Inferior parietal cortex (tissue), 1 donor: ENCODE results near the gene NCKAP1.
"Not testable (repeated sequence)": the region's sequence is repeated elsewhere in the genome, so short reads cannot be mapped to it uniquely, and the experiment has no call there.

Experiments used
- DNase-seq: peaks from one replicate; pipeline ENCODE4 v3.0.0-alpha.2; 2016; ENCODE audit errors: extremely low spot score

NCKAP1 gene, protein sequence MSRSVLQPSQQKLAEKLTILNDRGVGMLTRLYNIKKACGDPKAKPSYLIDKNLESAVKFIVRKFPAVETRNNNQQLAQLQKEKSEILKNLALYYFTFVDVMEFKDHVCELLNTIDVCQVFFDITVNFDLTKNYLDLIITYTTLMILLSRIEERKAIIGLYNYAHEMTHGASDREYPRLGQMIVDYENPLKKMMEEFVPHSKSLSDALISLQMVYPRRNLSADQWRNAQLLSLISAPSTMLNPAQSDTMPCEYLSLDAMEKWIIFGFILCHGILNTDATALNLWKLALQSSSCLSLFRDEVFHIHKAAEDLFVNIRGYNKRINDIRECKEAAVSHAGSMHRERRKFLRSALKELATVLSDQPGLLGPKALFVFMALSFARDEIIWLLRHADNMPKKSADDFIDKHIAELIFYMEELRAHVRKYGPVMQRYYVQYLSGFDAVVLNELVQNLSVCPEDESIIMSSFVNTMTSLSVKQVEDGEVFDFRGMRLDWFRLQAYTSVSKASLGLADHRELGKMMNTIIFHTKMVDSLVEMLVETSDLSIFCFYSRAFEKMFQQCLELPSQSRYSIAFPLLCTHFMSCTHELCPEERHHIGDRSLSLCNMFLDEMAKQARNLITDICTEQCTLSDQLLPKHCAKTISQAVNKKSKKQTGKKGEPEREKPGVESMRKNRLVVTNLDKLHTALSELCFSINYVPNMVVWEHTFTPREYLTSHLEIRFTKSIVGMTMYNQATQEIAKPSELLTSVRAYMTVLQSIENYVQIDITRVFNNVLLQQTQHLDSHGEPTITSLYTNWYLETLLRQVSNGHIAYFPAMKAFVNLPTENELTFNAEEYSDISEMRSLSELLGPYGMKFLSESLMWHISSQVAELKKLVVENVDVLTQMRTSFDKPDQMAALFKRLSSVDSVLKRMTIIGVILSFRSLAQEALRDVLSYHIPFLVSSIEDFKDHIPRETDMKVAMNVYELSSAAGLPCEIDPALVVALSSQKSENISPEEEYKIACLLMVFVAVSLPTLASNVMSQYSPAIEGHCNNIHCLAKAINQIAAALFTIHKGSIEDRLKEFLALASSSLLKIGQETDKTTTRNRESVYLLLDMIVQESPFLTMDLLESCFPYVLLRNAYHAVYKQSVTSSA

DNA sequence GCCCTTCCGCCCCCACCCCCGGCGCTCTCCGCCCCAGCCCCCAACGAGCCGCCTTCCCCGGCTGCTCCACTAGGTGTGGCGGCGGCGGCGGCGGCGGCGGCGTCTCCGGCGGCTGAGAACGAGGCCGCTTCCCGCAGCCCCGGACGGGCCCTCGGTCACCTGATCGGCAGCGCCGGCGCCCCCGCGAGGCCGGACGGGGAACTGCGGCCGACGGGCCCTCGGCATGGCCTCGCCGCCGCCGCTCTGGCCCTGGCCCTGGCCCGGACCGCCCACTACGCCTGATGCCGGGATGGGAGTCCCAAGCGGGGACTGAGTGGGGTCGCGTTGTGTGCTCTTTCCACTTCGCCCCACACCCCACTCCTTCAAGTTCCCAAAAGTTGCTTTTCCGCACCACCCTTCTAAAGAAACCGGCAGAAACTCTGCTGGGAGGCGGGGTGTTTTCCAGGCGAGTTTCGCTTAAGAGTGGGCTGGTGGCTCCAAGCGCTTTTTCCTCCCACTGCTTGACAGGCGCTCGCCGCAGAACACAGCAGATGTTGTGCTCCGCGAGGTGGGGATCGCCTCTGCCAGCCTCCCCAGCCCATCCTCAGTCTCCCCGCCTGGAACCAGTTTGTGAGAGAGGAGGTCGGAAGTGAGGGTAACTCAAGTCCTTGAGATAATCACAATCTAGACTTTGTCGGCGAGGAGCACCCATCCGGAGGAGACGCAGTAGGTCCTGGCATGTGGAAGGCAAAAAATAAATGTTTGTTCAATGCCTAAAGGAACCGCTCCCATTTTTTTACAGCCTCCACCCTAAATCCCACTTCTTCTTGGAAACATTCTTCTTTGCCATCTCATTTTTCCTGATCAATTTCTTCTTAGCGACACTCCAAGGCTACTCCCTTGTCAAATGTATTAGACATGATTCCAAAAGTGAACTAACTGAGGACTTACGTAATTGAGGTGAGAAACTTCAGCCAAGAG, at the start of gene NCKAP1:
Gene NCKAP1 (minus strand): TSS at position 117 of the 960 bp plus-strand sequence. CDS start 358 bp downstream, outside the sequence.
- DNase-seq, result peak; percentile 76

DNA sequence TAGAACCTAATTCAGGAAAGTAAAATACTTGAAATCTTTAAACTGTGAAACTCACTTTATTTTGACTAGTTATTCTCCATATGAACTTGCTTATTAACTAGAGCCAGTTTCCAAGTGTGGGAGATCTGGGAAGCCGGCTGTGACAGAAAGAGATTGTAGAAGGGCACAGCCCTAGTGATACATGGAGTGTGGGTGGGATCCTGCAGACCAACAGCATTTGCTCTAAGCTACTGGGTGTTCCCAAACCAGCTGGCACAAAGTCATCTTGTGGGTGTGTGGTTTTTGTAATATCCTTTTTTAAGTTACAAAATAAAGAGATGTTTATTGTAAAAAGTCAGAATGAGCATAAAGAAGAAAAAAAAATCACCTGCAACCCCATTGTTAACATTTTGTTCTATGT, 43.7 kb upstream of the NCKAP1 start:
- DNase-seq, result peak; percentile 36

DNA sequence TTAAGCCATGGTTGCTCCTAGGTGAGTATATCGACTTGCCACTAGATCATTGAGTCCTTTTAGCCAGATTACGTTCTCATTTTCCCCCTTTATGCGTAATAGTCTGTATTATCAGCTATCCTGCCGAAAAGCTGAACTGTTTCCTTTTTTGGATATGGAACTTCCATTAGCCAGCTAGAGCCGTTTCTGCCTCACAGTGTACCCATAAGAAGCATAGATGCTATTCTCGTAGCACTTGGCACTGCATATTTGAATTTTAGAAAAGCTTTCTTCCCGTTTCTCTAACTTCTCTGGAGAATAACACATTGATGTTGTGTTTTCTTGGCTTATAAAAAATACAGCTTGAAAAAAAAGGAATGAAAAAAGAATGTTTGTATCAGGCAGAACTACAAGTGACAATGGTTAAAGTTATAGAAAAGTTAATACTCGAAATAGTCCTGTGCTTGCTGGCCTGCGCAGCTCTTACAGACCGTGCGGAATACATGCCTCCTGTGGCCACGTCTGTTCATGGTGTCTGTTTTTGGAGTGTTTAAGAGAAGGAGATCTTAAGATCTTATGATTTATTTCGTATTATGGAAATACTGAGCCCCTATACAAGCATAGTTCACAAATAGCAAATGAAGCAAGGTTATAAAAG, 41.0 kb upstream of the NCKAP1 start:
- DNase-seq, result no peak

DNA sequence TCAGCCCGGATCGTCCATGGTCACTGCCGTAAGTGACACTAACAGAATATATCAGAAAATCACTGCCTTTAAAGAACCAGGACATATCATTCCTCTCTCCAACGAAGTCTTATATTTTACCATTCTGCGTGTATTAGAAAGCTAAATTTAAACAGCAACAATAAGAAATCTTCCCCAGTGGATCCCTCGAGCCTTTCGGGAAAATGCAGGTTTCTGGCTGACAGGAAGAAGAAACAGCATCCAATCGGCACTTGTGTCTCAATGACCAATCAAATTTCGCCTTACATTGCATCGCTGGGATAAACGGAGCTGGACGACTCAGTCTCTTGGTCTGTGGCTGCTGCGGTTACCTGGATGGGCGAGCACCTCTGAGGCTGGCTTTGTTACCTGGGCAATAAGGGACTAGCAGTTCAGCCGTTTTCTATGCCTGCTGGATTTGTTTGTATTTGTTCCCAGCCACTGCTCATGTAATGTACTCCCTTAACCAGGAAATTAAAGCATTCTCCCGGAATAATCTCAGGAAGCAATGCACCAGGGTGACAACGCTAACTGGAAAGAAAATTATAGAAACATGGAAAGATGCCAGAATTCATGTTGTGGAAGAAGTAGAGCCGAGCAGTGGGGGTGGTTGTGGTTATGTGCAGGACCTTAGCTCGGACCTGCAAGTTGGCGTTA, 40.3 kb upstream of the NCKAP1 start, which contains the start of gene DUSP19:
Gene DUSP19 (plus strand): TSS at position 284 of the 675 bp plus-strand sequence. CDS start 187 bp downstream, at position 471.
- peak; percentile 99 for DNase-seq

DNA sequence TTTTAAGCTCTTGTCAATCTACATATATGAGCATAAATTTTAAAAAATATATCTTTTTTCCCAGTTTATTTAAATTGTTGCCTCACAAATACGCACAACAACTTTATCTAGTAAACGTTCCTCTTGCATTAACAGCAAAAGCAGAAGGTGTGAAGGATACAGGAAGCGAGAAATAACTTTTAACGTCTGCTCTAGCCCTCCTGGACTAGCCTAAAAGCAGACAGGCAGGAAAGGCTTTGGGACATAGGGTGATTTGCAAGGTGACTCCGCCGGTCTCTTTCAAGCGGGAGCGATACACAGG, 39.9 kb upstream of the NCKAP1 start:
- no peak for DNase-seq

DNA sequence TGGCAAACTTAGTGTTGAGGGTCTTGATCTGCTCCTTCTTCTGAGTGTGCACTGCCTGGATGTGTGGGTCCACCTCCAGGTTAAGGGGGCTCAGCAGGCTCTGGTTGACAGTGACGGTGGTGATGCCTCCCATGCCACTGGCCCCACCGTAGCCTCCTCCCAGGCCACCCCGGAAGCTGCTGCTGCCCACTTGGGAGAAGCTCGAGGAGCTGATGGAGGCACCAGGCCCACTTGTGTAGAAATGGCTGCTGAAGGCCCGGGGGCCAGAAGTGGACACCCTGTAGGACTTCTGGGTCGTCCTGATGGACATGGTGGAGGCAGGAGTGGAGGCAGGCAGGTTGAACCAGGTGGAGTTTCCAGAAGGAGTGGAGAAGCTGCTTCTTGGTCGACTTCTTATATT, 33.9 kb upstream of the NCKAP1 start:
- no peak for DNase-seq

DNA sequence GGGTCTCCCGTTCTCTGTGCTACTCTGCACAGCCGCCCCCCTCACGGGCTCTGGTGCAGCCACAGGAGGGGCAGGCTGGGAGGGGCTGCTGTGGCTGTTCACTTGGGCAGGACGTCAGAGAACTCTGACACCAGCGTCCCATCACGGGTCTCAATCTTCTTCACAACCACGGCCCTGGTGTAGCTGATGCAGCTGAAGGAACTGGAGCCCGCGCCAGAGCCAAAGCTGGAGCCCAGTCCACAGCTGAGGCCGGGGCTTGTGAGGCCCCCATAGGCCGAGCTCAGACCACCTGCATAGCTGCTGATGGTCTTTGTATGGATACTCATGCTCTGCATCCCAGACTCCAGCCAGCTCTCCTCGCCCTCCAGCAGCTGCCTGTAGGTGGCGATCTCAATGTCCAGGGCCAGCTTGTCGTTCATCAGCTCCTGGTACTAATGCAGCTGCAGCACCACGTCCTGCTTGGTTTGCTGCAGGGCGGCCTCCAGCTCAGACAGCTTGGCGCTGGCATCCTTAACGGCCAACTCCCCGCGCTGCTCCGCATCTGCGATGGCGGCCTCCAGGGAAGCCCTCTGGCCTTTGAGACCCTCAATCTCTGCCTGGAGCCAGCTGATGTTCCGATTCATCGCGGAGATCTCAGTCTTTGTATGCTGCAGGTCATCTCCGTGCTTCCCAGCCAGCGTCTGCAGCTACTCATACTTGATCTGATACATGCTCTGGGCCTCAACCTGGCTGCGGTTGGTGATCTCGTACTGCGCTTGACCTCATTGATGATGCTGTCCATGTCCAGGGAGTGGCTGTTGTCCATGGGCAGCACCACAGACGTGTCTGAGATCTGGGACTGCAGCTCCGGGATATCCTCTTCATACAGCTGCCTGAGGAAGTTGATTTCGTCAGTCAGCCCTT, 32.9 kb upstream of the NCKAP1 start:
- DNase-seq, result no peak

DNA sequence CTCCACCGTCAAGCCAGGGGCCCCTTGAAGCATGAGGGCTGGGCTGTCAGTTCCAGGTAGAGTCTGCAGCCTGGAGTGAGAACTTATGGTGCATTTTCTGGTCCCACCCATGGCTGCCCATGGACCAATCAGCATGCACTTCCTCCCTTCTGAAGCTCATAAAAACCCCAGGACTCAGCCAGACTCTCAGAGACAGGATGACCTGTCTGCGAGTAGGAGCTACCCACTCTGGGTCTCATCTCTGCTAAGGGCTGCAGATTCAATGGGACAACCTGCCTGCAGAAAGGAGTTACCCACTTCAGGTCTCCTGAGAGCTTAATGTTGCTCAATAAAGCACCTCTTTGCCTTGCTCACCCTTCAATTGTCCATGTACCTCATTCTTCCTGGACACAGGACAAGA, 30.9 kb upstream of the NCKAP1 start:
- no peak for DNase-seq

DNA sequence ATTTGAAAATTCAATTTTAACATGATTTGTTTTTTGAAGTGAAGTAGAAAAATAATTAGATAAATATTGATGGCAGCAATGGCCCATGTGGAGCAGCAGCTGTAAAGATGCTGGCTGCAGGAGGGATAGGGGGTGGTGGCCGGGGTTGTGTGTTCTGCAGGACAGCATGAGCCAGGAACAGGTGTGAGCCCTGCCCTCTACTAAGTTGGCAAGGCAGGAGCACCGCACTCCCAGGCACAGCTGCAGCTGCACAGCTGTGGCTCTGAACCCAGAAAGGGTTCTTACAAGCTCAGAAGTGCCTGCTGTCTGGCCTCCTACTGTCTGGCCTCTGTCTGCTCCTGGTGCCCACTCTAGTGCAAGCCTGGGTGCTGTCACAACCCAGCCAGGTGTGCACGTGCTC, 30.3 kb upstream of the NCKAP1 start:
- no peak for DNase-seq

DNA sequence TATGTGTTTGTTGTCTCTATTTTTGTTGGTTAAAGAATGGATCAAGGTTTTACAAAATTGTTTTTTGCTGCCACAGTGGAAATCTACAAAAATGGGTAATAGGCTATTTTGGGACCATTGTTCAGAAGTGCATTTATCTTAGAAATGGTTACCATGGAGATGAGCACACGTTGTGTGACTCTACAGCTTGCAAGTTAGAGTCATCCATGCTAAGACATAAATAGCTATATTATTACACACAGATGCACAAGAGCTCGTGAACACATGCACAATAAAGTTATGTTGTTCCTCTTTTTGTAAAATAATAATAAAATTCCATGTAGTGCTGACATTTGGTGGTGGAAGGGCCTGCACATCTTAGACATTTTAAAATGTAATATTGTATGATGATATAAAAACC, 24.8 kb upstream of the NCKAP1 start:
- peak; percentile 58 for DNase-seq

DNA sequence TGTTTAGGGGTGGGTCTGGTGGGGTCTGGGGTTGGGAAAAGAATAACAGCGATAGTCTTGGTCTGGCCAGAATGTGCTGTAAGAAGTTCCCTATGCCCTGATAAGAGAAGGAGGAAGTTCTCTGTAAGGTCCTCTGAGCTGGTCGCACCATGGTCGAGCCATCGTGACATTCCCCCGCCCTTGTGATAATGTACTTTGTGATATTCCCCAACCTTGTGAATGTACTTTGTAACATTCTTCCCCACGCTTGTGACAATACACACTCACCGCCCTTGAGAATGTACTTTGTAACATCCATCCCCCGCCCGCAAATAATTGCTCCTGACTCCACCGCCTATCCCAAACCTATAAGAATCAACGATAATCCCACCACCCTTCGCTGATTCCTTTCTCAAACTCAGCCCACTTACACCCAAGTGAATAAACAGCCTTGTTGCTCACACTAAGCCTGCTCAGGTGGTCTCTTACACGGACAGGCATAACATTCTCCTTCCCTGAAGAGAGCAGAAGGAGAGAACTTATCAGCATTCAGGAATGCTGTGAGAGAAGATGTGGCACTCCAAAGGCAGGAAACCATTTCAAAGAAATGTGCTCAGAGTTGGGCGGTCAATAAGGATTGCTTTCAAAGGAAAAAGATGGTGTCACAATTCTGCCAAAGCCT, 22.4 kb upstream of the NCKAP1 start:
- no peak for DNase-seq

DNA sequence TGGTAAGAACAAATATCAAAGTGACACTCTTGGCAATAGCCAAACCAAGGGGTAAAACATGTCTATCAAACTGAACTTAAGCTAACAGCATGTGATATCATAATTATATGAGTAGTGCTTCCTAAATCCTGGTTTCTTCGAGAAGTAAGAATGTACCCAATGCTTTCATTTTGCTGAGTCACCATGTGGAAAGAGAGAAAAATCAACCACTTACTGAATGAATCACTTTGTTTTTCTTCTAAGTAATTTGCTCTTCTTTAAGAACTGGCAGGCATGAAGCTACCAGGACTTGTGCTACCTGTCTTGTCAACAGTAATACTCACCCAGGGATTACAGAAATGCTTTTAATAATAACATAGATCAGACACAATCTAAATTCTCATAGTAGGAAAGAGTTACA, 21.3 kb upstream of the NCKAP1 start:
- no peak for DNase-seq

DNA sequence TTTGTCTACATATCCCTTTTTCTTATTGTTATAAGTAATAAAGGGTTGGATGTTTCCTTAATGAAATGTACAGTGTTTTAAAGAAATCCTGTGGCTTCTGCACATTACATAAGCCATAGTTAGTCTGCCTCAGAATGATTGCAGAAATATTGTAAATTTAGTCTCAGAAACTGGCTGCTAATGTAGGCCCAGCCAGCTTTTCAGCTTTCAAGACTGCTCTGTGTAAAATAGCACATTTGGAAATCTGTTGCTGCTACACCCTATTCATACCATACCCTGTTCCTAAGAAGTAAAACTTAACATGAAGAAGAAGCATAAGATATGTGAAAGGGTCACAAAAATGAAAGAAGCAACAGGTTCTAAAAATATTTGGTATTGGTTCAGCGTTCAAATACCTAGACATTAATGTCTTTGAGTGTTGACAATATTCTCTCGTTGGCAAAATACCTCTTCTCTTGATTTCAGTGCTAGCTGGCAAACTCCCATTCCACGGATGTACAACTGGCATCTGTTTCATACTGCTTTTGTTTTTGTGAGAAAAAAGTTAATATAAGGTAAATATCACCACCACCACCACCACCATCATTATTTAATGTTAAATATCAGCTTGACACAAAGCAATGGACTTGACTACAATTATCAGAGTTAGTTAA, 19.2 kb upstream of the NCKAP1 start:
- DNase-seq, result no peak

DNA sequence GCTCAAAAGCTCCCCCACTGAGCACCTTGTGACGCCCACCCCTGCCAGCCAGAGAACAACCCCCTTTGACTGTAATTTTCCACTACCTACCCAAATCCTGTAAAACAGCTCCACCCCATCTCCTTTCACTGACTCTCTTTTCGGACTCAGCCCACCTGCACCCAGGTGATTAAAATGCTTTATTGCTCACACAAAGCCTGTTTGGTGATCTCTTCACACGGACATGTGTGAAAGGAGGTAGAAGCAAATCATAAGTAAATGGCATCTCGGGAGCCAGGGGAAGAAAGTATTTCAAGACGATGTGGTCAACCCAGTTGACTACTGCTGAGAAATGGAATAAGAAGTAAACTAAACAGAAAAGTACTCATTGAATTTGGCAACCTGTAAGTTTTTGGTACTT, 11.2 kb upstream of the NCKAP1 start:
- no peak for DNase-seq

DNA sequence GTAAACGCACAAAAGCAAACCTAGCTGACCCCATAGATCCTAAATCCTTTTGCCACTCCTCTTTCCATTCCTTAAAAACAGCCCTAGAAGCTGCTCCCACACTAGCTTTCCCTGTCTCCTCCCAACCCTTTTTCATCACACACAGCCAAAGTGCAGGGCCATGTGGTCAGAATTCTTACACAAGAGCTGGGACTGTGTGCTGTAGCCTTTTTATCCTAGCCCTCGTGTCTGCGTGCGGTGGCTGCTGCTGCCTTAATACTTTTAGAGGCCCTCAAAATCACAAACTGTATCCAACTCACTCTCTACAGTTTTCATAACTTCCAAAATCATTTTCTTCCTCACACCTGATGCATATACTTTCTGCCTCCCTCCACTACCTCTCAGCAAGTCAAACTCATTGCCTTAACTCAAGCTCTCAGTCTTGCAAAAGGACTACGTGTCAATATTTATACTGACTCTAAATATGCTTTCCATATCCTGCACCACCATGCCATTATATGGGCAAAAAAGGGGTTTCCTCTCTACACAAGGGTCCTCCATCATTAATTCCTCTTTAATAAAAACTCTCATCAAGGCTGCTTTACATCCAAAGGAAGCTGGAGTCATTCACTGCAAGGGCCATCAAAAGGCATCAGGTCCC, 9.3 kb upstream of the NCKAP1 start:
- DNase-seq, result not testable (repeated sequence)

DNA sequence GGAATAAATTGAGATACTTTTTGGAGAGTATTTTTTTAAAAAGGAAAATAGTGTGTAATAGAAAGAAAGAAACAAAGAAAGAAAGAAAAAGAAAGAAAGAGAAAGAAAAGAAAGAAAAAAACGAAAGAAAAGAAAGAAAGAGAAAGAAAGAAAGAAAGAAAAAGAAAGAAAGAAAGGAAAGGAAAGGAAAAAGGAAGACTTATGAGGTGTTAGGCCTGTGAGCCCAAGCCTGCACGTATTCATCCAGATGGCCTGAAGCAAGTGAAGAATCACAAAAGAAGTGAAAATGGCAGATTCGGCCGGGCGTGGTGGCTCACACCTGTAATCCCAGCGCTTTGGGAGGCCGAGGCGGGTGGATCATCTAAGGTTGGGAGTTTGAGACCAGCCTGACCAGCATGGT, 5.3 kb upstream of the NCKAP1 start:
- not testable (repeated sequence) for DNase-seq

DNA sequence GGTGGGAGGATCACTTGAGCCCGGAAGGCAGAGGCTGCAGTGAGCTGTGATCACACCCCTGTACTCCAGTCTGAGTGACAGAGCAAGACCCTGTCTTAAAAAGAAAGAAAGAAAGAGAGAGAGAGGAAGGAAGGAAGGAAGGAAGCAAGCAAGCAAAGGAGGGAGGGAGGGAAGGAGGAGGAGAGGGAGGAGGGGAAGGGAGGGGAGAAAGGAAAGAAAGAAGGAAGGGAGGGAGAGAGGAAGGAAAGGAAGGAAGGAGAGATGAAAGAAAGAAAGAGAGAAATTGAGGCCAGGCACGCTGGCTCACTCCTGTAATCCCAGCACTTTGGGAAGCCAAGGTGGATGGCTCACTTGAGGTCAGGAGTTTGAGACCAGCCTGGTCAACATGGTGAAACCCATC, 2.3 kb upstream of the NCKAP1 start:
- DNase-seq, result no peak
